ENCODE data around the gene EFR3B. TPM values are rescaled to one million over a fixed set of nuclear protein-coding genes. Genes with fewer than 3 reads are reported as not detected.

The EFR3B gene
- total RNA-seq, 2 experiments from 2014 or later, result 0.05 TPM

- peaks cover 7% of the 10 kb centered on the region for H3K27me3 Mint-ChIP-seq (ENCODE audit: low read depth)
- DNase-seq (no peak), ATAC-seq (no peak)
- POLR2A ChIA-PET, result no interaction called here
- no peak overlapping the region for H3K4me3 Mint-ChIP-seq
- no peaks in the 10 kb centered on the region for H3K4me1 Mint-ChIP-seq (ENCODE audit: low read depth)
- no peaks in the 10 kb centered on the region for H3K36me3 Mint-ChIP-seq (ENCODE audit: low read depth)
- CTCF ChIA-PET, result no interaction called here
- no peaks in the 10 kb centered on the region for H3K9me3 Mint-ChIP-seq (ENCODE audit: insufficient read depth)
- no peak overlapping the region for H3K27ac Mint-ChIP-seq
Measured at GRCh38 chr2:25021791-25022362, 20.0 kb upstream of the EFR3B start.

- H3K4me3 Mint-ChIP-seq, result no peak overlapping the region
- no peaks in the 10 kb centered on the region for H3K4me1 Mint-ChIP-seq (ENCODE audit: low read depth)
- CTCF ChIA-PET, result no interaction called here
- DNase-seq (no peak), ATAC-seq (no peak)
- H3K27ac Mint-ChIP-seq, result no peak overlapping the region
- peaks cover 7% of the 10 kb centered on the region for H3K27me3 Mint-ChIP-seq (ENCODE audit: low read depth)
- H3K9me3 Mint-ChIP-seq (ENCODE audit: insufficient read depth), result no peaks in the 10 kb centered on the region
- H3K36me3 Mint-ChIP-seq (ENCODE audit: low read depth), result no peaks in the 10 kb centered on the region
- POLR2A ChIA-PET, result no interaction called here
Measured at GRCh38 chr2:25023333-25023732, 18.5 kb upstream of the EFR3B start.

- Mint-ChIP-seq H3K27me3 (ENCODE audit: low read depth) (peaks cover 7% of the 10 kb centered on the region), H3K4me3 (no peak overlapping the region), H3K9me3 (ENCODE audit: insufficient read depth) (no peaks in the 10 kb centered on the region), H3K27ac (no peak overlapping the region), H3K36me3 (ENCODE audit: low read depth) (no peaks in the 10 kb centered on the region), H3K4me1 (ENCODE audit: low read depth) (no peaks in the 10 kb centered on the region)
- DNase-seq (no peak), ATAC-seq (no peak)
- ChIA-PET POLR2A (no interaction called here), CTCF (no interaction called here)
Measured at GRCh38 chr2:25025229-25026007, 16.5 kb upstream of the EFR3B start.

GRCh38 chr2:25026008-25026530 is 15.8 kb upstream of the EFR3B start:
- no peaks in the 10 kb centered on the region for H3K9me3 Mint-ChIP-seq (ENCODE audit: insufficient read depth)
- DNase-seq (no peak), ATAC-seq (no peak)
- CTCF ChIA-PET, result no interaction called here
- peaks cover 7% of the 10 kb centered on the region for H3K27me3 Mint-ChIP-seq (ENCODE audit: low read depth)
- no peaks in the 10 kb centered on the region for H3K36me3 Mint-ChIP-seq (ENCODE audit: low read depth)
- H3K4me3 Mint-ChIP-seq, result no peak overlapping the region
- POLR2A ChIA-PET, result no interaction called here
- H3K4me1 Mint-ChIP-seq (ENCODE audit: low read depth), result peaks cover 4% of the 10 kb centered on the region
- H3K27ac Mint-ChIP-seq, result no peak overlapping the region

- peaks cover 4% of the 10 kb centered on the region for H3K4me1 Mint-ChIP-seq (ENCODE audit: low read depth)
- DNase-seq (no peak), ATAC-seq (no peak)
- no peaks in the 10 kb centered on the region for H3K9me3 Mint-ChIP-seq (ENCODE audit: insufficient read depth)
- no peak overlapping the region for H3K4me3 Mint-ChIP-seq
- no peaks in the 10 kb centered on the region for H3K36me3 Mint-ChIP-seq (ENCODE audit: low read depth)
- POLR2A ChIA-PET, result no interaction called here
- CTCF ChIA-PET, result no interaction called here
- no peak overlapping the region for H3K27ac Mint-ChIP-seq
- H3K27me3 Mint-ChIP-seq (ENCODE audit: low read depth), result peaks cover 4% of the 10 kb centered on the region
Measured at GRCh38 chr2:25029183-25029554, 12.7 kb upstream of the EFR3B start.

- no peak for DNase-seq
- Mint-ChIP-seq H3K36me3 (ENCODE audit: low read depth) (no peaks in the 10 kb centered on the region), H3K4me1 (ENCODE audit: low read depth) (peaks cover 4% of the 10 kb centered on the region), H3K27me3 (ENCODE audit: low read depth) (peaks cover 10% of the 10 kb centered on the region), H3K27ac (no peak overlapping the region), H3K4me3 (no peak overlapping the region), H3K9me3 (ENCODE audit: insufficient read depth) (no peaks in the 10 kb centered on the region)
- CTCF ChIA-PET, result interaction anchor here (2.0 kb wide), 1 partner anchor 55 kb away, joined by 7 read pairs; no protein-coding TSS in a partner anchor
- POLR2A ChIA-PET, result no interaction called here
- ATAC-seq, result no peak
Measured at GRCh38 chr2:25030702-25031101, 11.2 kb upstream of the EFR3B start.

GRCh38 chr2:25032094-25032493 is 9.8 kb upstream of the EFR3B start:
- H3K9me3 Mint-ChIP-seq (ENCODE audit: insufficient read depth), result no peaks in the 10 kb centered on the region
- H3K4me3 Mint-ChIP-seq, result no peak overlapping the region
- ChIA-PET POLR2A (interaction anchor here (1.0 kb wide), 1 partner anchor 14 kb away, joined by 3 read pairs; no protein-coding TSS in a partner anchor), CTCF (interaction anchor here (1.5 to 2.0 kb wide), 2 partner anchors 56 to 134 kb away, joined by 3 to 7 read pairs; no protein-coding TSS in a partner anchor)
- H3K27ac Mint-ChIP-seq, result no peak overlapping the region
- peaks cover 4% of the 10 kb centered on the region for H3K4me1 Mint-ChIP-seq (ENCODE audit: low read depth)
- H3K36me3 Mint-ChIP-seq (ENCODE audit: low read depth), result no peaks in the 10 kb centered on the region
- H3K27me3 Mint-ChIP-seq (ENCODE audit: low read depth), result peaks cover 10% of the 10 kb centered on the region
- ATAC-seq, result no peak
- no peak for DNase-seq

GRCh38 chr2:25032901-25033300 is 9.0 kb upstream of the EFR3B start:
- no peak for DNase-seq
- Mint-ChIP-seq H3K9me3 (ENCODE audit: insufficient read depth) (no peaks in the 10 kb centered on the region), H3K4me1 (ENCODE audit: low read depth) (peaks cover 11% of the 10 kb centered on the region), H3K36me3 (ENCODE audit: low read depth) (no peaks in the 10 kb centered on the region), H3K27me3 (ENCODE audit: low read depth) (peaks cover 12% of the 10 kb centered on the region), H3K27ac (no peak overlapping the region), H3K4me3 (no peak overlapping the region)
- no peak for ATAC-seq
- ChIA-PET CTCF (interaction anchor here (1.5 kb wide), 1 partner anchor 133 kb away, joined by 3 read pairs; no protein-coding TSS in a partner anchor), POLR2A (no interaction called here)

- ChIA-PET CTCF (no interaction called here), POLR2A (interaction anchor here (0.6 kb wide), 2 partner anchors 27 to 136 kb away, joined by 3 read pairs; no protein-coding TSS in a partner anchor)
- DNase-seq (no peak), ATAC-seq (no peak)
- Mint-ChIP-seq H3K4me3 (no peak overlapping the region), H3K4me1 (ENCODE audit: low read depth) (peaks cover 12% of the 10 kb centered on the region), H3K27ac (no peak overlapping the region), H3K36me3 (ENCODE audit: low read depth) (no peaks in the 10 kb centered on the region), H3K27me3 (ENCODE audit: low read depth) (peaks cover 12% of the 10 kb centered on the region), H3K9me3 (ENCODE audit: insufficient read depth) (no peaks in the 10 kb centered on the region)
Measured at GRCh38 chr2:25034081-25034480, 7.8 kb upstream of the EFR3B start.

GRCh38 chr2:25035537-25036220 is 6.2 kb upstream of the EFR3B start:
- H3K36me3 Mint-ChIP-seq (ENCODE audit: low read depth), result no peaks in the 10 kb centered on the region
- H3K9me3 Mint-ChIP-seq (ENCODE audit: insufficient read depth), result no peaks in the 10 kb centered on the region
- ATAC-seq (no peak), DNase-seq (no peak)
- CTCF ChIA-PET, result interaction anchor here (1.0 kb wide), 1 partner anchor 632 kb away, joined by 3 read pairs; no protein-coding TSS in a partner anchor
- H3K27me3 Mint-ChIP-seq (ENCODE audit: low read depth), result peaks cover 20% of the 10 kb centered on the region
- no peak overlapping the region for H3K27ac Mint-ChIP-seq
- H3K4me3 Mint-ChIP-seq, result no peak overlapping the region
- POLR2A ChIA-PET, result no interaction called here
- peaks cover 12% of the 10 kb centered on the region for H3K4me1 Mint-ChIP-seq (ENCODE audit: low read depth)

- H3K4me1 Mint-ChIP-seq (ENCODE audit: low read depth), result peaks cover 14% of the 10 kb centered on the region
- H3K27ac Mint-ChIP-seq, result no peak overlapping the region
- no peaks in the 10 kb centered on the region for H3K36me3 Mint-ChIP-seq (ENCODE audit: low read depth)
- ATAC-seq, result no peak
- POLR2A ChIA-PET, result no interaction called here
- no peak overlapping the region for H3K4me3 Mint-ChIP-seq
- H3K9me3 Mint-ChIP-seq (ENCODE audit: insufficient read depth), result no peaks in the 10 kb centered on the region
- CTCF ChIA-PET, result interaction anchor here (1.0 kb wide), 1 partner anchor 631 kb away, joined by 3 read pairs; no protein-coding TSS in a partner anchor
- H3K27me3 Mint-ChIP-seq (ENCODE audit: low read depth), result peaks cover 23% of the 10 kb centered on the region
- no peak for DNase-seq
Measured at GRCh38 chr2:25036221-25036559, 5.7 kb upstream of the EFR3B start.

- Mint-ChIP-seq H3K9me3 (ENCODE audit: insufficient read depth) (no peaks in the 10 kb centered on the region), H3K36me3 (ENCODE audit: low read depth) (no peaks in the 10 kb centered on the region), H3K27ac (no peak overlapping the region), H3K4me3 (no peak overlapping the region), H3K27me3 (ENCODE audit: low read depth) (peaks cover 36% of the 10 kb centered on the region), H3K4me1 (ENCODE audit: low read depth) (peaks cover 29% of the 10 kb centered on the region)
- ChIA-PET CTCF (interaction anchor here (1.0 kb wide), 1 partner anchor 64 kb away, joined by 3 read pairs; no protein-coding TSS in a partner anchor), POLR2A (no interaction called here)
- no peak for ATAC-seq
- DNase-seq, result no peak
Measured at GRCh38 chr2:25039126-25039525, 2.8 kb upstream of the EFR3B start.
